Suprapubic skin (tissue), 3 donors: ENCODE results near the gene WDR4.

Source experiments
- CTCF ChIP-seq, 2 donors: fragments of 200-600 bp in 1 of 2; fragments of 450-650 bp in 1 of 2; sonication (generic) in 1 of 2; IDR thresholded peaks; one replicate each; pipeline ENCODE4 v1.5.1; 2016 to 2019; ENCODE audit warnings: antibody characterized with exemption in 2 of 2, mild to moderate bottlenecking in 1 of 2, moderate library complexity in 1 of 2
- POLR2AphosphoS5 ChIP-seq, 3 donors: sonication (generic); formaldehyde crosslinking; IDR thresholded peaks; one replicate each; pipeline ENCODE4 v1.6.1; 2017; ENCODE audit warnings: antibody characterized with exemption in 3 of 3

GRCh38 chr21:42848932-42849758 lies 30.2 kb downstream of the WDR4 start:
- no peak for TF ChIP-seq CTCF (IDR thresholded peaks at IDR 0.05)
- no peak for TF ChIP-seq POLR2AphosphoS5 (IDR thresholded peaks at IDR 0.05)
